LNCaP clone FGC (cell line): Measurements from ENCODE around the gene SP5.
"Not testable (repeated sequence)": the region's sequence is repeated elsewhere in the genome, so short reads cannot be mapped to it uniquely, and the experiment has no call there.

Experiments used
- DNase-seq: peaks from one replicate; pipeline ENCODE4 v3.0.0-alpha.2; 2011; ENCODE audit warnings: low read depth
- H3K4me3 ChIP-seq: 2 replicates; pipeline ENCODE4 v1.5.1; 2011; ENCODE audit warnings: mild to moderate bottlenecking, low read depth, low read length, control low read depth
- CTCF ChIP-seq: IDR thresholded peaks from 2 replicates; pipeline ENCODE4 v1.5.1; 2012; ENCODE audit warnings: mild to moderate bottlenecking; ENCODE audit not compliant: control insufficient read depth, insufficient read depth; ENCODE audit errors: extremely low read depth

The SP5 gene

DNA sequence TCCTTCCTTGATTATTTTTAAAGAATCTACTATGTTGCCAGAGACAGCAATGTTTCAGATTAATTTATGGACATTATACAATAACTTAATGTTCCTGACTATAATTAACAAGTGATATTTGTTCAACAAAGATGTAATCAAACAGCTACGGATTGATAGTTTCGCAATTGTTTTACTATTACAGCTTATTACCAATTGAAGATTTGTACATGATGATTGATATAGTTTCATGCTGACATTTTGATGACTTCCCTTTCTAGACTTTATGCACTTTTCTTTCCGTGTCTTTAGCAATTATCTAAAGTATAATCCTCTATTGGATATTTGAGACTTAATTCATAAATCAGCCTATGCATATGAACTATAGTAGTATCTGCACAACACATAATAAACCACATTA lies 6.5 kb downstream of the SP5 start:
- no peak for DNase-seq
- TF ChIP-seq CTCF: no peak
- H3K4me3 ChIP-seq: no peak overlapping the region

GRCh38 chr2:170722301-170722700 lies 7.2 kb downstream of the SP5 start:
- TF ChIP-seq CTCF: no peak
- no peak for DNase-seq
- H3K4me3 ChIP-seq: no peak overlapping the region

GRCh38 chr2:170723446-170723958 lies 8.4 kb downstream of the SP5 start:
- DNase-seq: no peak
- no peak overlapping the region for H3K4me3 ChIP-seq
- no peak for TF ChIP-seq CTCF

GRCh38 chr2:170733798-170734600 lies 18.9 kb downstream of the SP5 start:
- no peak for TF ChIP-seq CTCF
- no peak overlapping the region for H3K4me3 ChIP-seq
- no peak for DNase-seq

- DNase-seq, H3K4me3 ChIP-seq: not testable (repeated sequence)
Observed at GRCh38 chr2:170734601-170735000, 19.5 kb downstream of the SP5 start.

GRCh38 chr2:170736628-170737027 lies 21.5 kb downstream of the SP5 start:
- peak; percentile 25; the same call in 1 of the 2 replicates for TF ChIP-seq CTCF
- no peak overlapping the region for H3K4me3 ChIP-seq
- DNase-seq: no peak

DNA sequence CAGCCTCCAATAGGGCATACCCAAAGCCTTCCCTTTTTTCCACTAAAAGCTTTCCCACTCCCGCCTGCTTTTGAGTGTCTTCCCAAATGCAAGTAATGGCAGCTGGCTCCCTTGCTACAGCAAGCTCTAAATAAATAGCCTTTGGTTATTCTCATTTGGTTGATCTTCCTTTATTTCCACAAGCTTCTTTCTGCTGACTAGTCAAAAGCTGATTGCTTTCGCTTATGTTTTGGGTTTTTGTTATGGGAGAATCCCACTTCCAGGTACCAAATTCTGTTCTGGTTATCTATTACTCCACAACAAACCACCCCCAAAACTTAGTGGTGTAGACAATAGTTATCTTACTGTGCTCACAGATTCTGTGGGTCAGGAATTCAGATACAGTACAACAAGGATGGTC lies 22.3 kb downstream of the SP5 start:
- H3K4me3 ChIP-seq: no peak overlapping the region
- no peak for TF ChIP-seq CTCF
- no peak for DNase-seq
